B cell (primary cell): ENCODE data around the gene STRA8.

Experiments
- EZH2 ChIP-seq: IDR thresholded peaks from 2 replicates; pipeline ENCODE4 v1.6.1; 2012; ENCODE audit warnings: borderline replicate concordance, low read depth, mild to moderate bottlenecking, moderate library complexity, low read length; ENCODE audit not compliant: insufficient read depth, poor library complexity, severe bottlenecking
- TF ChIP-seq, protein P1 (sequence below): fragments of 200-600 bp; IDR thresholded peaks from one replicate; pipeline ENCODE4 v1.8.0; 2022; ENCODE audit warnings: antibody characterized with exemption, mild to moderate bottlenecking

DNA sequence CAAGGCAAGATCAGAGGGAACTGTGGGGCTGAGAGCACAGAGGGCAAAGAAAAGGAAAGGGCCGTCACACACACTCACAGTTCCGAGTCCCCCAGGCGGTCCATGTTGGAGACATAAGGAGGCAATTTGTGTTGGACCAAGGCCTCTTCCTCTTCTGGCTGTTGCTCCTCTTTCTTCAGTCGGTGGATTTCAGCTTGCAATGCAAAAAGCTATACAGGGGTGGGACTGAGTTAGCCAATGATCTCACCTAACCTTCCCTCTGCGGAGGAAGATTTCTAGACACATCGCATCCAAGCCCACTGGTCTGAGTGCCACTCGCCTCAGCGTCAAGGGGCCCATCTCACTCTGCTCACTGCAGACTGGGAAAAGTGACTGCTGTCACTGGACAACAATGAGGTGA, 27.8 kb upstream of the STRA8 start:
- TF ChIP-seq, protein P1, sequence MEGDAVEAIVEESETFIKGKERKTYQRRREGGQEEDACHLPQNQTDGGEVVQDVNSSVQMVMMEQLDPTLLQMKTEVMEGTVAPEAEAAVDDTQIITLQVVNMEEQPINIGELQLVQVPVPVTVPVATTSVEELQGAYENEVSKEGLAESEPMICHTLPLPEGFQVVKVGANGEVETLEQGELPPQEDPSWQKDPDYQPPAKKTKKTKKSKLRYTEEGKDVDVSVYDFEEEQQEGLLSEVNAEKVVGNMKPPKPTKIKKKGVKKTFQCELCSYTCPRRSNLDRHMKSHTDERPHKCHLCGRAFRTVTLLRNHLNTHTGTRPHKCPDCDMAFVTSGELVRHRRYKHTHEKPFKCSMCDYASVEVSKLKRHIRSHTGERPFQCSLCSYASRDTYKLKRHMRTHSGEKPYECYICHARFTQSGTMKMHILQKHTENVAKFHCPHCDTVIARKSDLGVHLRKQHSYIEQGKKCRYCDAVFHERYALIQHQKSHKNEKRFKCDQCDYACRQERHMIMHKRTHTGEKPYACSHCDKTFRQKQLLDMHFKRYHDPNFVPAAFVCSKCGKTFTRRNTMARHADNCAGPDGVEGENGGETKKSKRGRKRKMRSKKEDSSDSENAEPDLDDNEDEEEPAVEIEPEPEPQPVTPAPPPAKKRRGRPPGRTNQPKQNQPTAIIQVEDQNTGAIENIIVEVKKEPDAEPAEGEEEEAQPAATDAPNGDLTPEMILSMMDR, result no peak
- TF ChIP-seq EZH2, result no peak
